HL-60 (cell line): ENCODE data around the gene SLC10A6.

Experiments
- DNase-seq, 2 experiments: peaks; one replicate each; pipeline ENCODE4 v3.0.0-alpha.2; 2010 to 2020; ENCODE audit warnings: low read depth in 1 of 2, low spot score in 1 of 2
- H3K27ac ChIP-seq: fragments of 250-450 bp; sonication (Bioruptor Pico); replicated peaks from 2 replicates; pipeline ENCODE4 v1.5.1; 2020; ENCODE audit warnings: mild to moderate bottlenecking, moderate library complexity
- H3K27me3 ChIP-seq: fragments of 250-450 bp; sonication (Bioruptor Pico); 2 replicates; pipeline ENCODE4 v1.5.1; 2021; ENCODE audit warnings: mild to moderate bottlenecking, moderate library complexity; ENCODE audit not compliant: insufficient read depth, poor library complexity, severe bottlenecking
- H3K4me3 ChIP-seq: replicated peaks from 2 replicates; pipeline ENCODE4 v1.5.1; 2011; ENCODE audit warnings: mild to moderate bottlenecking, control low read depth, low read length; ENCODE audit not compliant: insufficient read depth
- CTCF ChIP-seq: IDR thresholded peaks from one replicate; pipeline ENCODE4 v1.5.1; 2011; ENCODE audit warnings: low read length, control low read depth, inconsistent platforms; ENCODE audit not compliant: insufficient read depth
- GABPA ChIP-seq: IDR thresholded peaks from 2 replicates; pipeline ENCODE4 v1.6.1; 2012; ENCODE audit warnings: low read depth
- POLR2AphosphoS5 ChIP-seq: IDR thresholded peaks from 2 replicates; pipeline ENCODE4 v1.6.1; 2012; ENCODE audit warnings: low read depth
- REST ChIP-seq: IDR thresholded peaks from 2 replicates; pipeline ENCODE4 v1.6.1; 2012; ENCODE audit warnings: low read depth; ENCODE audit not compliant: insufficient replicate concordance
- SPI1 ChIP-seq: IDR thresholded peaks from 2 replicates; pipeline ENCODE4 v1.6.1; 2012; ENCODE audit warnings: low read depth, mild to moderate bottlenecking, borderline replicate concordance

Gene SLC10A6

GRCh38 chr4:86845593-86845992 lies 3.6 kb downstream of the SLC10A6 start:
- no peak for DNase-seq
- TF ChIP-seq CTCF, result no peak
- TF ChIP-seq GABPA, result no peak
- no peak for TF ChIP-seq POLR2AphosphoS5
- TF ChIP-seq SPI1, result no peak
- no peak for TF ChIP-seq REST
- H3K27ac ChIP-seq, result no peak overlapping the region
- no peaks in the 10 kb centered on the region for H3K27me3 ChIP-seq
- H3K4me3 ChIP-seq, result no peak overlapping the region

GRCh38 chr4:86841309-86841708 lies 7.9 kb downstream of the SLC10A6 start:
- no peak overlapping the region for H3K27ac ChIP-seq
- TF ChIP-seq GABPA (no peak), REST (no peak), CTCF (no peak)
- H3K4me3 ChIP-seq, result no peak overlapping the region
- H3K27me3 ChIP-seq, result no peaks in the 10 kb centered on the region
- no peak for DNase-seq

GRCh38 chr4:86840858-86841257 lies 8.3 kb downstream of the SLC10A6 start:
- TF ChIP-seq SPI1, result no peak
- no peak for TF ChIP-seq CTCF
- TF ChIP-seq POLR2AphosphoS5, result no peak
- no peak for TF ChIP-seq REST
- no peak for TF ChIP-seq GABPA
- Histone ChIP-seq H3K4me3 (no peak overlapping the region), H3K27ac (no peak overlapping the region), H3K27me3 (no peaks in the 10 kb centered on the region)
- DNase-seq, result no peak
